HG03521 (cell line): ENCODE measurements around the gene CFL1.

Experiments used
- ATAC-seq: cut with Tn5 transposase; IDR thresholded peaks from one replicate; pipeline ENCODE4 v1.9.1; 2021; ENCODE audit warnings: mild to moderate bottlenecking, moderate library complexity; ENCODE audit not compliant: unreplicated experiment

CFL1 gene

DNA sequence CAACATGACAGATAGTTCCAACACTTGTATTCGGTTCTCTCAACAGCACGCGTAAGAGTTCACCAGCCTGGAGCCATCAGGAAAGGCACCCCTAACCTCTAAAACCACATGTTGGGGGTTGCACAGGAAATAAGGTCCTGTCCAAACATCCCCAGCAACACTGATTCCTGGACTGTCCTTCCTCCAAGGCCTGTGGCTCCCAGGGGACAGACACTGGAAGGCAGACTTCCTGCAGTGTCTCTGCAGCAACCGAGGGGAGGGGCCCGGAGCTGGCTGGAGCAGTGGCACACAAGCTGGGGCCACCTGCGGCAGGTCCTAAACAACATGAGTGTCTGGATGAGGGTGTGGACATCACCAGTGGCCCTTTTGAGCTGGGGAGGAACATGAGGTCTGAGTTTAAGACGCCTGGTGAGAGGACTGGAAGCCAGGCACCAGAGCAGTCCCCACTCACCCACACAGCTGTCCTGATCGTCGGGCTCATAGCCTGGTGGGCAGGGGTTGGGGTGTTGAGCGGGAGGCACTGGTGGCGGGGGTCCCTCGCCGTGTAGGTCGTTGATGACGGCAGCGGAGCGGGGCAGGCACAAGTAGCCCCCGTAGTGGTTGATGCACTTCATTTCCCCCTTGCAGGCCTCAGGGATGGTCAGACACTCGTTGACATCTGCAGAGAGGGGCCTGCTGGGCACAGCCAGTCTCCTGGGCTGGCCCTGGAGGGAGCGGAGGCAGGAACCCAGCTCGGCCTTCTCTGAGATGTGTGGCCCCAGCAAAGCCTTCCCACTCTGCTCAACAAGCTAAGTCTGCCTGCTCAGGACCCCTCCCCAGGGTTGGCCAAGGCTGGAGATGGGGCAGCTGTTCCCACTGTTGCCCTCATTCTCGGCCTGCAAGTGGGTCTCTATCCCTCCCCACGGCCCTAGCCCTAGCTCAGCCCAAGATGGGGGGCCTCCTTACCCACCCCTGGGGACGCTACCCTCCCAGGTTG is 13.0 kb upstream of the CFL1 start:
- ATAC-seq: no peak

- ATAC-seq: no peak
Measured at GRCh38 chr11:65870307-65870658, 12.3 kb upstream of the CFL1 start.

DNA sequence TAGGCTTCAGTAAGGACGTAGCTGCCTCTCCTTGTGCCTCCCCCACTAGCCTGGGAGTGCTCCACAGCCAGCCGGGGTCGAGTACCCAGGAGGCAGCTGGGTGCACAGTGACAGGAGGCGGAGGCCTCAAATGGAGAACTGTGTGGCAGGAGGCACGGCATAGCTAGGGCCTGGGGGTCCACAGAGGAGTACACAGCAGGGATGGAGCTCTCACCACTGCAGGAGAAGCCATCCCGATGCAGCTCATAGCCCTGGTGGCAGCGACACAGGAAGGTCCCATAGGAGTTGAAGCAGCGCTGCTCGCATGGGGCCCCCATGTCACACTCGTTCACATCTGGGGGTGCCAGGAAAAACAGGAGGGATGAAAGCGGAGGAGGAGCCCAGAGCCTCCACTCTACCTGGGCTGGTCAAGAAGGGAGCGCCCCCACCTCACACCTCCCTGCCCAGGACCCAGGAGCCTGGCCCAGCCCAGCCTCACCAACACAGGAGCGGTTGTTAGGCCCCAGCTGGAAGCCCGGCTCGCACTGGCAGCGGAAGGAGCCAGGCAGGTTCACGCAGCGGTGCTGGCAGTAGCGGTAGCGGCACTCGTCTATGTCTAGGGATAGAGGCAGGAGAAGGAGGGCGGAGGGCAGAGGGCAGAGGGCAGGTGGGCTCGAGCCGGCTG is 11.8 kb upstream of the CFL1 start:
- ATAC-seq: no peak

DNA sequence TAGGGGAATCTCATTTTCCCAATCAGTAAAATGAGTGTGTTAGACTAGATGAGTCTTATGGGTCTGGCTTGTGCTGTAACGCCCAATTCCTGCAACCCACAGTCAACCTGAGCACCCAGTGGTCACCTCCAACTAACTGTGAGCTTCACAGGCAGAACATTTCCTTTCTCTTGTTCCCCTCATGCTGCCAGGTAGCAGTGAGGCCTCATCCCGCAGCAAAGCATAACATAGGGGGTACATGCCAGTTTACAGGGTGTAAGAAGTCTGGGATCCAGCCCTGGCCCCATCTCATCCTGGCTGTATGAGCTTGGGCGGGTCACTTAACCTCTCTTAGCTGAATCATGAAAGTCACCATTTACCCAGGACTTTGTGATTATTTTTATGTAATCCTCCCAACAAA is 10.9 kb upstream of the CFL1 start:
- no peak for ATAC-seq

DNA sequence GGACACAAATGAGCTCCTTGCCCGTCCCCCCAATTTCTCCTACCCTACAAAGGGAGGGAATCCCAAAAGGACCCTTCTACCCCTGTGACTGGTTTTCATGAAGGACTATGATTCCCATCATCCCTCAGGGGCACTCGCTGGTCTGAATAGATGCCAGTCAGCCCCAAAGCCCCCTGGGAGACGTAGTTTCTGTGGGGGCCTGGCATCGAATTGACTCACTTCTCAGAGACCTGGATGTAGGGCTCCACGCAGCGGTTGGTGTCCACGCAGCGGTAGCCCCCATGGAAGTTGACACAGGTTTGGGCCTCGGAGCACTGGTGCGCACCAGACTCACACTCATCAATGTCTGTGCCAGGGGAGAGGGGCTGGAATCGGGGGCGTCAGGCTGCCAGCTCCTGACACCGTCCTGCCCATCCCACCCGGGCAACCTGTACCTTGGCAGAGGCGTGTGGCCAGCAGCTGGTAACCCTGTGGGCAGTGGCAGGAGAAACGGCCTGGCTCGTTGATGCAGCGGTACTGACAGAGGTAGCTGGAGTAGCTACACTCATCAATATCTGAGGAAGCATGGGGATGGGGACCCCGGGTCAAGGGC is 10.2 kb upstream of the CFL1 start:
- ATAC-seq: no peak

DNA sequence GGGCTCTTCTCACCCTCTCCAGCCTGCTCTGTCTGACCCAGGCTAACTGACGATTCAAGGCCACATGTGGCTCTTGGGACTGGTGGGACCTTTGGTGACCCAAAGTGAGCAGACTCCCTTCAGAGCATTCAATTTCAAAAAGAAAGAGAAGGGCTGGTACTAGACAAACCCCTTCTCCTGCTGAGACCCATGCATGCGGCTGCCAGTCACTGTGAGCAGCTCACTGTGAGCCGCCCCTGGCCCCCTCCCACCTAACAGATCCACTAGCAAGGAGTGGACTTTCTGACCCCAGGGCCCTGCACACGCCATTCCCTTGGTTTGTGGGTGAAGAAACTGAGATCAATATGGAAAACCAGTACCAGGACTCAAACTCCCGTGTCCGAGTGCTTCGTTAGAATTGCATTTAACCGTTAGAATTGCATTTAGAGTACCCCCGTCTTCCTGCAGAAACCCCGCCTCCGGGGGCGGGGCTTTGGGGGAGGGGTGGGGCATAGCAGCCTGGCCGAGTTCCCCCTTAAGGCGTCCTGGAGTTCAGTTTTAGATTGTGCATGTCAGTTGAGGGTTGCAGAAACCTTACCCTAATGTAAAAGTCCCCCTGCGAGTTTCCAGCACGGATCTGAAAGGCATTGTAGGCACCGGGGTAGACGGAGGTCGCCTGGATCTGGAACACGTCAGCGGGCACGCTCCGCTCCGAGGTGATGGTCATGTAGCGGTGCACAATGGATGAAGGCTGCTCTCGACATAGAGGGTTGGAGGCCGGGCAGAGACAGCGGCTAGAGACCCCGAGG is 9.5 kb upstream of the CFL1 start:
- ATAC-seq: no peak

DNA sequence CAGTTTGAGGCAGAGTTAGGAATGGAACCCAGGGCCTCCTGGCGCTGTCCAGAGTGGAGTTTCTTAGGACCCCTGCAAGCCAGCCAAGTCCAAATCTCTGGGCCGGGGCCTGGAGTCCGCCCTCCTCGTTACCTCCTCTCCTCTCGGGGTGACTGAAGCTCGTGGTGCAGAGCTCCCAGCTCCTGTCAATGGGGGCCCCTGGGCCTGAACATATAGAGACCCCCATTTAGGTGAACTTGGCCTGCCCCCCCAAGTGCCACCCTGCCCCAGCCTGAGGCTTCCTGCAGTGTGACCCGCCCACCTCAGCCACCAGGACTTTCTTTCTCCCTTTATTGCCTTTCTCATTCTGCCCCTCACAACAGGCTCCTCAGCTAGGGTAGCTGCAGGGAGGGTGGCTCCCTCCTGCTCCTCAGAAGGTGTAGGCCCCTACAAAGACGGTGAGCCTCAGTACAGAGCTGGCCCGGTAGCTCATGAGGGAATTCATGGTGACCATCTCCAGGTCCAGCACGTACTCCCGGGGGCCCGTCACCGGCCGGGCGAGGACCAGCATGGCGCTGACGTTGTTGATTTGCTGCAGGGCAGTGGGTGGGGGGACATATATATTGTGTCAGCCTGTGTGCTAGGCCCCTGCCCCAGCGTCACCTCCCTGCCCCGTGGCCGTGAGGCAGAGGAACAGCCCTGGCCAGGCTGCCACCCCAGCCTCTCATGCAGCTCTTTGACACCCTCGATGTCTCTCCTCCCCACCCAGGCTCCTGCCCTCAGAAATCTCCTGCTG is 8.7 kb upstream of the CFL1 start:
- no peak for ATAC-seq

DNA sequence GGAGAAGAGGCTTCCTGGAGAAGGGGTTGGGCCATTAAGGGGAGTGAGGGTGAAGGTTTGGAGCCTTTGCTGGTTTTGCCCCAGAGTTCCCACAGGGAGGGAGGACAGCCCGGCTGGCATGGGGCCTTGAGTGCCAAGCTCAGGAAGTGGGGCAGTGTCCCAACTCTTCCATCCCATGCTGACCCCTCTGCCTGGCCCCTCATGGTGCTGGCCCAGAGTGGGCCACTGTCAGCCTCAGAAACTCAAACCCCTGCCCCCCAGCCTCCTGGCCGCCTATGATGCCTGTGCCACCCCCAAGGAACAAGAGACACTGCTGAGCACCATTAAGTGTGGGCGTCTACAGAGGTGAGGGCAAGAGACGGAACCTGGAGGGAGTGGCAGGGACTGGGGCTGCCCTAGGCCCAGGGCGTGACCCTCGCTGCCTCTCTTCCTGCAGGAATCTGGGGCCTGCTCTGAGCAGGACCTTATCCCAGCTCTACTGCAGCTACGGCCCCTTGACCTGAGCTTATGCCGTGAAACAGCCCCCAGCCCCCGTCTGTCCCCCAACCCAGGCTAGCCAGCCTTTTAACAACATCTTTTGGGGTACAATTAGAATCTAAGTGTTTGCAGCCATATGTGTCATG is 7.7 kb upstream of the CFL1 start:
- no peak for ATAC-seq

- no peak for ATAC-seq
Measured at GRCh38 chr11:65864706-65865471, 6.9 kb upstream of the CFL1 start.

GRCh38 chr11:65863889-65864705 is 6.1 kb upstream of the CFL1 start:
- no peak for ATAC-seq

DNA sequence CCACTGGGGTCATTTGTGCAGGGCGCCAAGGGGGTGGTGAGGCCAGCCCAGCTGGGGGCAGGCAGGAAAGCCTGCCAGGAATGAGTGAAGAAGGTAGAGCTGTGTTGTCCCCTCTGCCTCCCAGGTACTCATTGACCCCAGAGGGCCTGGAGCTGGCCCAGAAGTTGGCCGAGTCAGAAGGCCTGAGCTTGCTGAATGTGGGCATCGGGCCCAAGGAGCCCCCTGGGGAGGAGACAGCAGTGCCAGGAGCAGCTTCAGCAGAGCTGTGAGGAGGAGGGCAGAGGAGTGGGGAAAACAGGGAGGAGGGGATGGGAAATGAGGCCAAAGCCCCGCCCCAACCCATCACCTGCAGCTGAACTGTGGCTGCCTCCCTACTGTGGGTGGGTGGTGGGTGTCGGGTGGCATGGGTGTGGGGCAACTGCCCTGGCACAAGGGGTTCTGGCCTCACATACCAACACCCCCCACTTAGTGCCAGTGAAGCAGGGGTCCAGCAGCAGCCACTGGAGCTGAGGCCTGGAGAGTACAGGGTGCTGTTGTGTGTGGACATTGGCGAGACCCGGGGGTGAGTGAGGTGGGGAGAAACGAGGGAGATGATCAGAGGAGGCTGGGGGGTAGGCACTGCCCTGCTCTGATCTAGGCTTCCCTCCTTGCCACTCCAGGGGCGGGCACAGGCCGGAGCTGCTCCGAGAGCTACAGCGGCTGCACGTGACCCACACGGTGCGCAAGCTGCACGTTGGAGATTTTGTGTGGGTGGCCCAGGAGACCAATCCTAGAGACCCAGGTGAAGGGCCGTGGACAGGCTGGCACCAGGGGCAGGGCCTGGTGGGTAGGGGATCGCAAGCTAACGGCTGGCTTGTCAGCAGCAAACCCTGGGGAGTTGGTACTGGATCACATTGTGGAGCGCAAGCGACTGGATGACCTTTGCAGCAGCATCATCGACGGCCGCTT is 5.2 kb upstream of the CFL1 start:
- no peak for ATAC-seq

DNA sequence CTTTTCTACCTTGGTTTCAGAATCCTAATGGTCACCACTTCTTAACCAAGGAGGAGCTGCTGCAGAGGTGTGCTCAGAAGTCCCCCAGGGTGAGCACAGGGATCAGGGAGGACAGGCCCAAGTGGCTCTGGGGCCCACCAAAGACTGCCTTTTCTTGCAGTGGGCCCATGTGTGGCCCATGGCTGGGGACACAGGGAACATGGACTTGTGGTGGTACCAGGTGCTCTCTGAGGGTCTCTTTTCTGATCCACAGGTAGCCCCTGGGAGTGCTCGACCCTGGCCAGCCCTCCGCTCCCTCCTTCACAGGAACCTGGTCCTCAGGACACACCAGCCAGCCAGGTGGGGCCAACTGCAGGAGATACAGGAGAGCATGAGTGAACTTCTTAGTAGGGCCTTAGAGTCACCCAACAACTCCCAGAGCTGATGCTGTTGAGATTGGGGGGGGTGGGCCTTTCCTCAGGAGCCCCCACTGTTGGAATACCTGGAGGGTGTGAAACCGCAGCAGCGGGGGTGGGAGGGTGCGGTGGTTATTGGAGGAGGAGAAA is 4.3 kb upstream of the CFL1 start:
- no peak for ATAC-seq

GRCh38 chr11:65861533-65862183 is 3.7 kb upstream of the CFL1 start:
- no peak for ATAC-seq

GRCh38 chr11:65861165-65861505 is 3.2 kb upstream of the CFL1 start:
- no peak for ATAC-seq

- no peak for ATAC-seq
Measured at GRCh38 chr11:65860278-65861164, 2.5 kb upstream of the CFL1 start, which contains the start of gene MUS81. Gene MUS81 (plus strand): TSS chr11:65860433. CDS start chr11:65860754, 321 bp downstream.
